Upper lobe of left lung (tissue), 6 donors: ENCODE data around the gene ZNF74. TPM values are rescaled to one million over a fixed set of nuclear protein-coding genes. Genes with fewer than 3 reads are reported as not detected.
"Not testable (repeated sequence)": the region's sequence is repeated elsewhere in the genome, so short reads cannot be mapped to it uniquely, and the experiment has no call there.

Experiments used
- ATAC-seq, 2 donors: fragments of 200-7000 bp; cut with Tn5 transposase; one replicate each; pipeline ENCODE4 v1.9.1; 2022; ENCODE audit warnings: mild to moderate bottlenecking in 2 of 2, moderate library complexity in 2 of 2; ENCODE audit not compliant: low FRiP score in 2 of 2
- DNase-seq, 2 donors: peaks; one replicate each; pipeline ENCODE4 v3.0.0-alpha.2; 2019 to 2020
- H3K27ac ChIP-seq, 4 donors: fragments of 200-600 bp; sonication (generic); one replicate each; pipeline ENCODE4 v1.5.1; 2016 to 2019
- H3K27me3 ChIP-seq, 4 donors: fragments of 200-600 bp; sonication (generic); one replicate each; pipeline ENCODE4 v1.5.1; 2017 to 2019
- H3K36me3 ChIP-seq, 4 donors: fragments of 200-600 bp; sonication (generic); one replicate each; pipeline ENCODE4 v1.5.1; 2016 to 2019
- H3K4me1 ChIP-seq, 4 donors: fragments of 200-600 bp; sonication (generic); one replicate each; pipeline ENCODE4 v1.5.1; 2018 to 2019
- H3K4me3 ChIP-seq, 4 donors: fragments of 200-600 bp; sonication (generic); one replicate each; pipeline ENCODE4 v1.5.1; 2017 to 2019; ENCODE audit warnings: mild to moderate bottlenecking in 2 of 4, moderate library complexity in 1 of 4
- H3K9me3 ChIP-seq, 4 donors: fragments of 200-600 bp; sonication (generic); one replicate each; pipeline ENCODE4 v1.5.1; 2018 to 2019
- EP300 ChIP-seq, 4 donors: sonication (generic); formaldehyde crosslinking; IDR thresholded peaks; one replicate each; pipeline ENCODE4 v1.5.1; 2017; ENCODE audit warnings: antibody characterized with exemption in 4 of 4, control low read depth in 2 of 4
- POLR2A ChIP-seq, 4 donors: fragments of 450-650 bp; IDR thresholded peaks; one replicate each; pipeline ENCODE4 v1.5.1; 2016 to 2017; ENCODE audit warnings: antibody characterized with exemption in 4 of 4, mild to moderate bottlenecking in 2 of 4
- POLR2AphosphoS5 ChIP-seq, 2 donors: sonication (generic); formaldehyde crosslinking; IDR thresholded peaks; one replicate each; pipeline ENCODE4 v1.5.1; 2017; ENCODE audit warnings: antibody characterized with exemption in 2 of 2
- WGBS, 2 donors: methylation state at CpG; one replicate each; pipeline ENCODE4 v1.1.5; 2017 to 2018; 5-methylcytosine and 5-hydroxymethylcytosine counted together
- total RNA-seq, 6 donors: library from RNA; depleted of rRNA in 4 of 6; stranded (reverse); fragments of >200 nt in 4 of 6; gene quantifications; one replicate each; pipeline versions ENCODE4 v1.1.0 to v1.2.1, GENCODE V29; 2016 to 2021
- TF ChIP-seq, protein P1 (sequence below), 6 experiments: fragments of 450-650 bp in 4 of 6; fragments of 200-600 bp in 2 of 6; sonication (generic) in 2 of 6; IDR thresholded peaks; one replicate each; pipeline ENCODE4 v1.5.1; 2016 to 2019; ENCODE audit warnings: antibody characterized with exemption in 6 of 6
- donor health status: DM: no; HTN: no; CAD: no; lungs with moderate emphysema.
- donor health status: DM: no; HTN: yes; CAD: no; lungs with severe emphysema.

The ZNF74 gene
- total RNA-seq, 6 donors from 2014 or later: 8.9 to 26.2 (median 12.7) TPM

- H3K9me3 ChIP-seq: no peaks in the 10 kb centered on the region
- 92 to 94% methylated on average over 3 to 5 of the region's 5 CpGs for WGBS, 2 donors
Observed at GRCh38 chr22:20390394-20390907, 3.5 kb upstream of the ZNF74 start.

DNA sequence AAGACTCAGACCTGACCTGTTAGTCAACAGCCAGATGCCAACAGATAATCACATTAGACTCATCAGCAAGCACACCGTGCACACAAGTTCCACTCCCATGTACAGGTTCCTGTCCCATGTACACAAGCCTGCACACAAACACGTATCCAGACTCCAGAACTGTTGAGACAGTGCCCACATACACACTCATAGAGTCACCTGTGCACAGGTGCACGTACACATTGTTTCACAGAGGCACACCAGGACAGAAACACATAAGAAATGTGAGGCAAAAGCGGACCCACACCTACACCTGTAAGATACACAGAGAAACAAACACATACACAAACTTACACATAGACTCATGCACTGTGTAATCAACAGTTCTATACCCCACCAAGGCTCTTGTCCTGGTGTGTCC, 2.7 kb upstream of the ZNF74 start:
- H3K36me3 ChIP-seq: no peaks in the 10 kb centered on the region
- no peak overlapping the region for H3K4me3 ChIP-seq
- ATAC-seq: no peak
- H3K27ac ChIP-seq: no peak overlapping the region
- 94 to 95% methylated on average over 4 of the region's 4 CpGs for WGBS, 2 donors
- TF ChIP-seq POLR2AphosphoS5 (IDR thresholded peaks at IDR 0.05): no peak
- TF ChIP-seq, protein P1, sequence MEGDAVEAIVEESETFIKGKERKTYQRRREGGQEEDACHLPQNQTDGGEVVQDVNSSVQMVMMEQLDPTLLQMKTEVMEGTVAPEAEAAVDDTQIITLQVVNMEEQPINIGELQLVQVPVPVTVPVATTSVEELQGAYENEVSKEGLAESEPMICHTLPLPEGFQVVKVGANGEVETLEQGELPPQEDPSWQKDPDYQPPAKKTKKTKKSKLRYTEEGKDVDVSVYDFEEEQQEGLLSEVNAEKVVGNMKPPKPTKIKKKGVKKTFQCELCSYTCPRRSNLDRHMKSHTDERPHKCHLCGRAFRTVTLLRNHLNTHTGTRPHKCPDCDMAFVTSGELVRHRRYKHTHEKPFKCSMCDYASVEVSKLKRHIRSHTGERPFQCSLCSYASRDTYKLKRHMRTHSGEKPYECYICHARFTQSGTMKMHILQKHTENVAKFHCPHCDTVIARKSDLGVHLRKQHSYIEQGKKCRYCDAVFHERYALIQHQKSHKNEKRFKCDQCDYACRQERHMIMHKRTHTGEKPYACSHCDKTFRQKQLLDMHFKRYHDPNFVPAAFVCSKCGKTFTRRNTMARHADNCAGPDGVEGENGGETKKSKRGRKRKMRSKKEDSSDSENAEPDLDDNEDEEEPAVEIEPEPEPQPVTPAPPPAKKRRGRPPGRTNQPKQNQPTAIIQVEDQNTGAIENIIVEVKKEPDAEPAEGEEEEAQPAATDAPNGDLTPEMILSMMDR (IDR thresholded peaks at IDR 0.05): no peak
- no peak for TF ChIP-seq POLR2A (IDR thresholded peaks at IDR 0.05)
- TF ChIP-seq EP300 (IDR thresholded peaks at IDR 0.05): no peak
- no peak for DNase-seq
- H3K4me1 ChIP-seq: peaks cover 17 to 26% (median 21%) of the 10 kb centered on the region in 4 donors
- H3K9me3 ChIP-seq: no peaks in the 10 kb centered on the region
- no peaks in the 10 kb centered on the region for H3K27me3 ChIP-seq

More at GRCh38 chr22:20390394-20390907, 3.5 kb upstream of the ZNF74 start:
- TF ChIP-seq, protein P1 (IDR thresholded peaks at IDR 0.05): no peak
- TF ChIP-seq POLR2A (IDR thresholded peaks at IDR 0.05) (no peak), POLR2AphosphoS5 (IDR thresholded peaks at IDR 0.05) (no peak), EP300 (IDR thresholded peaks at IDR 0.05) (no peak)
- Histone ChIP-seq H3K36me3 (no peaks in the 10 kb centered on the region), H3K4me3 (no peak overlapping the region), H3K27me3 (no peaks in the 10 kb centered on the region), H3K27ac (no peak overlapping the region), H3K4me1 (peaks cover 12 to 19% (median 15%) of the 10 kb centered on the region in 4 donors)
- DNase-seq (no peak), ATAC-seq (no peak)

- ATAC-seq, H3K27ac ChIP-seq, H3K27me3 ChIP-seq, H3K36me3 ChIP-seq, H3K4me3 ChIP-seq, H3K9me3 ChIP-seq: not testable (repeated sequence)
- WGBS, 2 donors: 97 to 99% methylated on average over 38 to 41 of the region's 53 CpGs
- peaks cover 17 to 32% (median 21%) of the 10 kb centered on the region in 4 donors for H3K4me1 ChIP-seq
- DNase-seq: peak in 1 of 2 donors; percentile 85
Observed at GRCh38 chr22:20392365-20392881, 1.5 kb upstream of the ZNF74 start.

DNA sequence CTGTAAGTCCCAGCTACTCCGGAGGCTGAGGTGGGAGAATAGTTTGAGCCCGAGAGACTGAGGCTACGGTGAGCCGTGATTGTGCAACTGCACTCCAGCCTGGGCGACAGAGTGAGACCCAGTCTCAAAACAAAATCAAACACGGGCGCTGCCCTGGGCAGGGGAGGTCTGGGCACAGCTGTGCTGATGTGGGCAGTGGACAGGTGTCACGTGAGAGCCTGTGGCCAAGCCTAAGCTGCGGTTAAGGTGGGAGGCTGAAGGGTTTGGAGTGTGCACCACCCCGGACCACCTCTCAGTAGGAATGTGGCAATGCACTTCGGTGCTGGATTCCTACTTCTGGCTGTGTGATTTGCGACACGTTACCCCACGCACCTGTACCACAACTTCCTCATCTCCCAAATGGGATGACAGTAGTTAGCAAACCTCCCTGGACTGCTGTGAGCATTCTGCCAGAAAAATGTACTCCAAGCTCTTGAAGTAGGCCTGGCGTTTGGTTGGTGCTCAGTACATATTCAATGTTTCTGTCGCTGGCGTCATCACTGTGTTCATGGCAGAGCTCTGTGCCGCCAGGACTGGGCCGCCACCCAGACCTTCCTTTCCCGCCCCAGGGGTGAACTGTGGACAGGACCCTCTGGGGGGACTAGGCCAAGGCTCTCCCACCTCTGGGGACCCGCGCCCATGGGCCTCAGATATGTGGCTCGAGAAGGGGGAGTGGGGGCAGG, 807 bp upstream of the ZNF74 start:
- peak overlapping the region in 3 of 4 donors; percentile 57 to 90 (median 81) for H3K4me3 ChIP-seq
- TF ChIP-seq, protein P1 (IDR thresholded peaks at IDR 0.05): no peak
- no peak for TF ChIP-seq EP300 (IDR thresholded peaks at IDR 0.05)
- TF ChIP-seq POLR2AphosphoS5 (IDR thresholded peaks at IDR 0.05): no peak
- no peak for TF ChIP-seq POLR2A (IDR thresholded peaks at IDR 0.05)
- no peaks in the 10 kb centered on the region for H3K36me3 ChIP-seq
- H3K27ac ChIP-seq: peak overlapping the region; percentile 63 to 82 (median 78)
- WGBS, 2 donors: 89 to 94% methylated on average over 15 to 23 of the region's 23 CpGs
- no peaks in the 10 kb centered on the region for H3K9me3 ChIP-seq
- H3K4me1 ChIP-seq: peaks cover 17 to 32% (median 21%) of the 10 kb centered on the region in 4 donors
- DNase-seq: peak in 1 of 2 donors; percentile 72
- peak in 1 of 2 donors; percentile 5 for ATAC-seq
- H3K27me3 ChIP-seq: no peaks in the 10 kb centered on the region

DNA sequence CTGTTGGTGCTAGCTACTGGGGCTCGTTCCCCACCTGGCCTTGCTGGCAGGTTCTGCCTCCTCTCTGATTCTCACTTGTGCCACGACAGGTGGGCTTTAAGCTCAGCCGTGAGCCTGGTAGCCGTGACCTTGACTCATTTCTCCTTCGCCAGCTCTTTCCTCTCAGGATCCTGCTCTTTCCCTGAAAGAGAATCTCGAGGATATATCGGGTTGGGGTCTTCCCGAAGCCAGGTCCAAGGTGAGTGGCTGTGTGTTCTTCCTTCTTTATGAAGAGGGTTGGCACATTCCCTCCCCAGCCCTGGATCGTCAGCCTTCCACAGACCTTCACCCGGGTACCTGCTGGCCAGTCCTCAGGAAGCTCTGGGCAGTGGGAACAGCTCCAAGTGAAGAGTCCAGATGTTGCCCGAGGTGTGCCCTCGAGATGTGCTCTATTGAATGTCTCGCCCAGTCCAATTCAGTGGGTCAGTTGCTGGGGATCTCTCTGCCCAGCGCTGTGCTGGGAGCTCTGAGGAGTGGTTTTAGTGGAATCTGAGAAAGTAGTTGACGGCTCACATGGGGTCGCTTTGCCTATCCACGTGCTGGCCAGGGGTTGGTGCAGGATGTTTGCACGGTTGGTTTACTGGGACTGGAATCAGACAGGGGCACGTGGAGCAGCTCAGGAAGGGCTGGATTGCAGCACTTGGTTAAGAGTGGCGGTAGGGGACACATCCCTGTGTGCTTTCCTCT, 1.4 kb downstream of the ZNF74 start:
- 63 to 71% methylated on average over 20 of the region's 20 CpGs for WGBS, 2 donors
- H3K27ac ChIP-seq: no peak overlapping the region
- no peak for TF ChIP-seq EP300 (IDR thresholded peaks at IDR 0.05)
- TF ChIP-seq POLR2AphosphoS5 (IDR thresholded peaks at IDR 0.05): no peak
- TF ChIP-seq, protein P1 (IDR thresholded peaks at IDR 0.05): no peak
- no peak for TF ChIP-seq POLR2A (IDR thresholded peaks at IDR 0.05)
- no peaks in the 10 kb centered on the region for H3K9me3 ChIP-seq
- H3K4me1 ChIP-seq: peaks cover 17 to 32% (median 25%) of the 10 kb centered on the region in 4 donors
- no peak for DNase-seq
- no peaks in the 10 kb centered on the region for H3K36me3 ChIP-seq
- no peak for ATAC-seq
- peak overlapping the region in 1 of 4 donors; percentile 90 for H3K4me3 ChIP-seq
- H3K27me3 ChIP-seq: no peaks in the 10 kb centered on the region
